MCF 10A (cell line): Measurements from ENCODE around the gene NKD1. TPM values are rescaled to one million over a fixed set of nuclear protein-coding genes. Genes with fewer than 3 reads are reported as not detected.

Experiments used
- BruUV-seq: library from RNA; stranded (reverse); fragments of 400-500 nt; replicated peaks from 2 replicates; lab custom pipeline; 2021; lab: Mats Ljungman, UMichigan
- CTCF ChIA-PET: fragments of 300-600 bp; sonication (Branson Sonifier 250); formaldehyde crosslinking; extraction: SDS; loops from one replicate; lab custom pipeline; 2021; ENCODE audit warnings: antibody characterized with exemption, inconsistent platforms; lab: Yijun Ruan, JAX
- POLR2A ChIA-PET: fragments of 300-600, 350-650 bp; sonication (Branson Sonifier 250); formaldehyde crosslinking; extraction: SDS; loops from one replicate; lab custom pipeline; 2020; ENCODE audit warnings: antibody characterized with exemption, inconsistent platforms; lab: Yijun Ruan, JAX
- DNase-seq: peaks from one replicate; pipeline ENCODE4 v3.0.0-alpha.2; 2018; ENCODE audit not compliant: unreplicated experiment
- H3K27ac Mint-ChIP-seq: one replicate; pipeline ENCODE4 v1.8.0; 2022; ENCODE audit warnings: mild to moderate bottlenecking, low read depth, mixed read lengths; ENCODE audit not compliant: unreplicated experiment
- H3K27me3 Mint-ChIP-seq: one replicate; pipeline ENCODE4 v1.8.0; 2022; ENCODE audit warnings: mixed read lengths; ENCODE audit not compliant: insufficient read depth, unreplicated experiment
- H3K36me3 Mint-ChIP-seq: one replicate; pipeline ENCODE4 v1.8.0; 2022; ENCODE audit warnings: mild to moderate bottlenecking, moderate library complexity, mixed read lengths; ENCODE audit not compliant: insufficient read depth, unreplicated experiment
- H3K4me1 Mint-ChIP-seq: one replicate; pipeline ENCODE4 v1.8.0; 2022; ENCODE audit warnings: mixed read lengths; ENCODE audit not compliant: insufficient read depth, unreplicated experiment
- H3K4me3 Mint-ChIP-seq: one replicate; pipeline ENCODE4 v1.8.0; 2022; ENCODE audit warnings: mild to moderate bottlenecking, moderate library complexity, mixed read lengths; ENCODE audit not compliant: unreplicated experiment
- H3K9me3 Mint-ChIP-seq: one replicate; pipeline ENCODE4 v1.8.0; 2022; ENCODE audit warnings: mixed read lengths; ENCODE audit not compliant: unreplicated experiment
- CTCF ChIP-seq: fragments of 200-600 bp; IDR thresholded peaks from one replicate; pipeline ENCODE4 v1.8.0; 2022; ENCODE audit warnings: antibody characterized with exemption, mild to moderate bottlenecking; ENCODE audit not compliant: unreplicated experiment
- intact Hi-C: fragments of 100-400 bp; cut with micrococcal nuclease; formaldehyde crosslinking; loops from 2 replicates; pipeline ENCODE4 v1.14.1; 2022
- total RNA-seq: library from RNA; stranded (reverse); gene quantifications from 2 replicates; pipeline ENCODE4 v1.2.3, GENCODE V29; 2022

NKD1 gene
- total RNA-seq, 1 experiment from 2014 or later = 0.07 TPM

- H3K27ac Mint-ChIP-seq = no peak overlapping the region
- no peaks in the 10 kb centered on the region for H3K4me1 Mint-ChIP-seq
Measured at GRCh38 chr16:50635505-50636392, 87.6 kb downstream of the NKD1 start.

GRCh38 chr16:50636753-50637374 is 88.7 kb downstream of the NKD1 start:
- Mint-ChIP-seq H3K4me1 (no peaks in the 10 kb centered on the region), H3K9me3 (no peaks in the 10 kb centered on the region), H3K4me3 (no peak overlapping the region), H3K36me3 (no peaks in the 10 kb centered on the region), H3K27ac (no peak overlapping the region), H3K27me3 (no peaks in the 10 kb centered on the region)
- no peak for TF ChIP-seq CTCF
- BruUV-seq = no TSS peak
- DNase-seq = no peak
- POLR2A ChIA-PET = interaction anchor here (0.6 kb wide), 1 partner anchor 9 kb away, joined by 3 read pairs; no protein-coding TSS in a partner anchor
- CTCF ChIA-PET = interaction anchor here (0.5 to 1.4 kb wide), 4 partner anchors 31 to 262 kb away, joined by 3 to 6 read pairs (median 3); no protein-coding TSS in a partner anchor
- intact Hi-C loops = no loop called here

More at GRCh38 chr16:50635505-50636392, 87.6 kb downstream of the NKD1 start:
- no peaks in the 10 kb centered on the region for H3K36me3 Mint-ChIP-seq
- no peaks in the 10 kb centered on the region for H3K9me3 Mint-ChIP-seq
- H3K27me3 Mint-ChIP-seq = no peaks in the 10 kb centered on the region
- H3K4me3 Mint-ChIP-seq = no peak overlapping the region
- BruUV-seq = no TSS peak
- no peak for DNase-seq
- intact Hi-C loops = no loop called here
- CTCF ChIA-PET = interaction anchor here (0.6 to 1.2 kb wide), 3 partner anchors 30 to 111 kb away, joined by 3 to 8 read pairs (median 3); no protein-coding TSS in a partner anchor
- POLR2A ChIA-PET = interaction anchor here (0.9 kb wide), 1 partner anchor 10 kb away, joined by 4 read pairs; no protein-coding TSS in a partner anchor
- no peak for TF ChIP-seq CTCF

- no peak for TF ChIP-seq CTCF
- intact Hi-C loops = no loop called here
- Mint-ChIP-seq H3K4me1 (no peaks in the 10 kb centered on the region), H3K4me3 (no peak overlapping the region), H3K27ac (no peak overlapping the region), H3K9me3 (no peaks in the 10 kb centered on the region), H3K36me3 (no peaks in the 10 kb centered on the region), H3K27me3 (no peaks in the 10 kb centered on the region)
- ChIA-PET CTCF (interaction anchor here (0.5 to 3.5 kb wide), 3 partner anchors 27 to 263 kb away, joined by 3 to 19 read pairs (median 6); no protein-coding TSS in a partner anchor), POLR2A (interaction anchor here (0.6 kb wide), 1 partner anchor 19 kb away, joined by 3 read pairs; no protein-coding TSS in a partner anchor)
- no peak for DNase-seq
- no TSS peak for BruUV-seq
Measured at GRCh38 chr16:50637716-50638602, 89.8 kb downstream of the NKD1 start.
